BJ (cell line): Measurements from ENCODE around the gene FAH. TPM values are rescaled to one million over a fixed set of nuclear protein-coding genes. Genes with fewer than 3 reads are reported as not detected.
A peak's percentile ranks its signal among the peaks of the same experiment; 100 is the strongest.

ENCODE experiments used
- CTCF ChIA-PET: fragments of 350-600 bp; formaldehyde crosslinking; extraction: SDS; loops from one replicate; lab custom pipeline; 2021; ENCODE audit warnings: antibody characterized with exemption, inconsistent platforms; lab: Yijun Ruan, JAX
- POLR2A ChIA-PET: fragments of 300-600 bp; sonication (Branson Sonifier 250); formaldehyde crosslinking; extraction: SDS; loops from one replicate; lab custom pipeline; 2021; ENCODE audit warnings: antibody characterized with exemption; lab: Charles Lee
- DNase-seq: peaks from one replicate; pipeline ENCODE4 v3.0.0-alpha.2; 2011; ENCODE audit warnings: low read depth
- H3K27me3 ChIP-seq: 2 replicates; pipeline ENCODE4 v1.6.0; 2011; ENCODE audit warnings: low read length; ENCODE audit not compliant: control insufficient read depth, insufficient read depth
- H3K36me3 ChIP-seq: 2 replicates; pipeline ENCODE4 v1.5.1; 2011; ENCODE audit warnings: low read length; ENCODE audit not compliant: control insufficient read depth, insufficient read depth
- H3K4me3 ChIP-seq: 2 replicates; pipeline ENCODE4 v1.5.1; 2011; ENCODE audit warnings: low read depth, mild to moderate bottlenecking, control low read depth, low read length
- CTCF ChIP-seq: IDR thresholded peaks from 2 replicates; pipeline ENCODE4 v1.5.1; 2011; ENCODE audit warnings: low read depth, mild to moderate bottlenecking, control low read depth, inconsistent platforms, low read length, moderate library complexity; ENCODE audit not compliant: insufficient read depth
- polyA plus RNA-seq: library from polyadenylated mRNA; depleted of rRNA; stranded (reverse); fragments of >200 nt; gene quantifications from 2 replicates; pipeline ENCODE4 v1.2.3, GENCODE V29; 2011; rRNA removed

Gene FAH
- polyA plus RNA-seq, 1 experiment: 72.3 TPM

DNA sequence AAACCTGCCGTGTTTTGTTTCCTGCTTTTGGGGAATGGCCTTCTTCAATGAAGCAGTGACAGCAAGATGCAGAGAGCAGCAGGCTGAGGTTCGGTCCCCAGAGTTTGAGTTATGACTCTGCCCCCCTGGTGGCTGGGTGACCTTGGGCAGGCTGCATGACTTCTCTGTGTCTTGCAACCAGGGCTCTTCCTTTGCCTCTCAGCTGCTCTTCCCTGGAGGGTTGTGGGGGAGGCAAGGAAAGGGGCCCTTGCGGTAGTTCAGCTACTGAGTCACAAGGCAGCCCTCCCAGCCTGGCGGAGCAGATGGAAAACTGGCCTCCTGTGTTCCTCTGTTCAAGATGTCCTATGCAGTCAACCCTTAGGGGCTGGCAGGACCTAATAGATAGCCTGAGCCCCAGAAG lies 82.1 kb downstream of the FAH start:
- H3K4me3 ChIP-seq: no peak overlapping the region
- H3K27me3 ChIP-seq: peaks cover 3% of the 10 kb centered on the region
- no peaks in the 10 kb centered on the region for H3K36me3 ChIP-seq
- TF ChIP-seq CTCF: peak; percentile 64
- no peak for DNase-seq
- ChIA-PET POLR2A (no interaction called here), CTCF (interaction anchor here (0.6 to 1.6 kb wide), 2 partner anchors 9 to 1074 kb away, joined by 3 to 6 read pairs; no protein-coding TSS in a partner anchor)

Other genes with a start within 250 kb of the FAH start
- not detected in 2 replicates for gene BCL2A1, start 181.8 kb upstream of the FAH start, polyA plus RNA-seq
- 108 and 156 TPM in 2 replicates for gene ZFAND6, start 93.3 kb upstream of the FAH start, polyA plus RNA-seq
- gene CTXND1, start 99.2 kb downstream of the FAH start, polyA plus RNA-seq: not detected in 2 replicates